Kidney (tissue), 14 donors: ENCODE measurements around the gene ZNF621. TPM values are rescaled to one million over a fixed set of nuclear protein-coding genes. Genes with fewer than 3 reads are reported as not detected.
A peak's percentile ranks its signal among the peaks of the same experiment; 100 is the strongest.

ENCODE experiments used
- DNase-seq, 5 donors: peaks; one replicate each; pipeline ENCODE4 v3.0.0-alpha.2; 2013 to 2020
- FAIRE-seq: peaks from 2 replicates; lab custom pipeline; 2012; peaks lifted over from hg19 to GRCh38; lab: Jason Lieb, UNC
- H3K27ac ChIP-seq, 2 donors: one replicate each; pipeline ENCODE4 v1.7.0; 2013; ENCODE audit warnings: low read depth in 2 of 2, low read length in 2 of 2, inconsistent platforms in 1 of 2
- H3K27me3 ChIP-seq: one replicate; pipeline ENCODE4 v1.7.1; 2013; ENCODE audit warnings: low read length, inconsistent platforms; ENCODE audit not compliant: control insufficient read depth, insufficient read depth
- H3K36me3 ChIP-seq, 3 donors: one replicate each; pipeline versions ENCODE4 v1.7.0 to v1.7.1; 2013; ENCODE audit warnings: low read length in 3 of 3, control low read depth in 1 of 3, inconsistent platforms in 1 of 3; ENCODE audit not compliant: insufficient read depth in 3 of 3, control insufficient read depth in 2 of 3
- H3K4me1 ChIP-seq, 3 donors: one replicate each; pipeline versions ENCODE4 v1.7.0 to v1.7.1; 2013; ENCODE audit warnings: low read length in 3 of 3, inconsistent platforms in 1 of 3, low read depth in 1 of 3; ENCODE audit not compliant: control insufficient read depth in 2 of 3, insufficient read depth in 2 of 3
- H3K4me3 ChIP-seq, 3 donors: one replicate each; pipeline versions ENCODE4 v1.7.0 to v1.8.1; 2013; ENCODE audit warnings: low read length in 3 of 3, control low read depth in 1 of 3, inconsistent platforms in 1 of 3
- H3K9ac ChIP-seq, 3 donors: one replicate each; pipeline versions ENCODE4 v1.7.0 to v1.7.1; 2013; ENCODE audit warnings: low read length in 3 of 3, control low read depth in 1 of 3, inconsistent platforms in 1 of 3
- H3K9me3 ChIP-seq, 3 donors: one replicate each; pipeline versions ENCODE4 v1.7.0 to v1.7.1; 2013; ENCODE audit warnings: low read length in 3 of 3, control low read depth in 1 of 3, inconsistent platforms in 1 of 3; ENCODE audit not compliant: control insufficient read depth in 2 of 3, insufficient read depth in 1 of 3
- CTCF ChIP-seq: IDR thresholded peaks from 3 replicates; pipeline ENCODE4 v1.5.1; 2012; ENCODE audit warnings: mild to moderate bottlenecking, moderate library complexity, borderline replicate concordance; ENCODE audit not compliant: insufficient read depth; ENCODE audit errors: extremely low read depth
- intact Hi-C: fragments of 100-400 bp; cut with DNase I; formaldehyde crosslinking; loops from one replicate; pipeline ENCODE4 v1.11.1; 2022
- polyA plus RNA-seq: library from polyadenylated mRNA; stranded (reverse); fragments of 350-450 nt; fragmentation: Illumina TruSeq; extraction: RNeasy Lipid Tissue Mini Kit (QIAGEN cat#74804); gene quantifications from one replicate; pipeline ENCODE4 v1.2.3, GENCODE V29; 2014; ENCODE audit warnings: low read depth, low replicate concordance; ENCODE audit not compliant: insufficient read depth
- total RNA-seq: library from RNA; stranded (reverse); fragmentation: NEBNext Ultra II Directional; extraction: Animal tissue kit (Norgen Biotek cat#: 25700); gene quantifications from one replicate; pipeline ENCODE4 v1.2.1, GENCODE V29; 2021
- donor health status: control.
- donor health status: control.
- donor health status: control.
- donor health status: control.
- donor health status: control.
- donor health status: DM: yes; HTN: yes; CAD: no.
- donor health status: Normal renal cell carcinoma (clear cell type).

Gene ZNF621
- total and polyA plus RNA-seq, 2 donors from 2014 or later: 6.9 to 25.4 TPM

GRCh38 chr3:40516201-40516600 is 8.6 kb upstream of the ZNF621 start:
- H3K4me3 ChIP-seq: no peak overlapping the region
- intact Hi-C loops: no loop called here
- H3K36me3 ChIP-seq: peaks cover 0 to 8% (median 5%) of the 10 kb centered on the region in 3 donors
- FAIRE-seq (no peak), DNase-seq (peak in 1 of 5 donors; percentile 12)
- no peak for TF ChIP-seq CTCF
- H3K27me3 ChIP-seq: no peaks in the 10 kb centered on the region
- no peak overlapping the region for H3K27ac ChIP-seq
- H3K9ac ChIP-seq: no peak overlapping the region
- H3K9me3 ChIP-seq: no peaks in the 10 kb centered on the region
- no peaks in the 10 kb centered on the region for H3K4me1 ChIP-seq

GRCh38 chr3:40518067-40518466 is 6.7 kb upstream of the ZNF621 start:
- Histone ChIP-seq H3K9me3 (no peaks in the 10 kb centered on the region), H3K9ac (no peak overlapping the region), H3K4me1 (no peaks in the 10 kb centered on the region), H3K36me3 (peaks cover 0 to 8% (median 5%) of the 10 kb centered on the region in 3 donors), H3K4me3 (no peak overlapping the region), H3K27ac (no peak overlapping the region), H3K27me3 (no peaks in the 10 kb centered on the region)
- TF ChIP-seq CTCF: no peak
- intact Hi-C loops: no loop called here
- no peak for FAIRE-seq
- no peak for DNase-seq

GRCh38 chr3:40518848-40519247 is 5.9 kb upstream of the ZNF621 start:
- no peak for FAIRE-seq

More at GRCh38 chr3:40518848-40519247, 5.9 kb upstream of the ZNF621 start:
- Histone ChIP-seq H3K27me3 (no peaks in the 10 kb centered on the region), H3K4me1 (no peaks in the 10 kb centered on the region), H3K27ac (no peak overlapping the region), H3K4me3 (no peak overlapping the region), H3K36me3 (peaks cover 0 to 8% (median 5%) of the 10 kb centered on the region in 3 donors), H3K9ac (no peak overlapping the region), H3K9me3 (no peaks in the 10 kb centered on the region)
- intact Hi-C loops: no loop called here
- no peak for DNase-seq
- TF ChIP-seq CTCF: no peak
